Panc1 (cell line): ENCODE measurements around the gene QRFP. TPM values are rescaled to one million over a fixed set of nuclear protein-coding genes. Genes with fewer than 3 reads are reported as not detected.

Experiments used
- ATAC-seq: fragments of 200-7000 bp; cut with Tn5 transposase; 2 replicates; pipeline ENCODE4 v1.9.1; 2020; ENCODE audit warnings: mild to moderate bottlenecking, moderate library complexity
- BruUV-seq: library from RNA; stranded (reverse); fragments of 400-500 nt; replicated peaks from 2 replicates; lab custom pipeline; 2021; lab: Mats Ljungman, UMichigan
- CTCF ChIA-PET: fragments of 300-600 bp; sonication (Branson Sonifier 250); formaldehyde crosslinking; loops from one replicate; lab custom pipeline; 2022; ENCODE audit warnings: antibody characterized with exemption; lab: Charles Lee
- POLR2A ChIA-PET: fragments of 300-600 bp; sonication (Branson Sonifier 250); formaldehyde crosslinking; loops from one replicate; lab custom pipeline; 2022; ENCODE audit warnings: antibody characterized with exemption; lab: Charles Lee
- DNase-seq: peaks from one replicate; pipeline ENCODE4 v3.0.0-alpha.2; 2010; ENCODE audit warnings: low read depth, low spot score
- H3K27ac ChIP-seq: 2 replicates; pipeline ENCODE4 v1.5.1; 2011; ENCODE audit warnings: mild to moderate bottlenecking, low read length, inconsistent platforms
- H3K27me3 ChIP-seq: fragments of 200-500 bp; sonication (Bioruptor generic); 2 replicates; pipeline ENCODE4 v1.6.0; 2014; ENCODE audit warnings: low read length, inconsistent platforms; ENCODE audit not compliant: control insufficient read depth, insufficient read depth
- H3K36me3 ChIP-seq: fragments of 200-500 bp; sonication (Bioruptor generic); 2 replicates; pipeline ENCODE4 v1.5.1; 2014; ENCODE audit warnings: inconsistent platforms, mild to moderate bottlenecking, low read length, moderate library complexity; ENCODE audit not compliant: control insufficient read depth, insufficient read depth
- H3K4me1 ChIP-seq: 2 replicates; pipeline ENCODE4 v1.5.1; 2011; ENCODE audit warnings: inconsistent platforms, mild to moderate bottlenecking, low read length, moderate library complexity; ENCODE audit not compliant: control insufficient read depth, insufficient read depth
- H3K4me3 ChIP-seq, 2 experiments: 2 replicates each; pipeline ENCODE4 v1.5.1; 2011 to 2012; ENCODE audit warnings: low read depth in 2 of 2, low read length in 2 of 2, mild to moderate bottlenecking in 2 of 2, inconsistent platforms in 1 of 2, moderate library complexity in 1 of 2
- H3K9me3 ChIP-seq: fragments of 200-500 bp; sonication (Bioruptor generic); 2 replicates; pipeline ENCODE4 v1.5.1; 2014; ENCODE audit warnings: low read depth, mild to moderate bottlenecking, inconsistent platforms, low read length, moderate library complexity; ENCODE audit not compliant: control insufficient read depth, insufficient read depth
- SIN3A ChIP-seq: IDR thresholded peaks from 2 replicates; pipeline ENCODE4 v1.6.1; 2012; ENCODE audit warnings: low read depth, mild to moderate bottlenecking, low read length, moderate library complexity, borderline replicate concordance; ENCODE audit not compliant: insufficient read depth
- TCF7L2 ChIP-seq: IDR thresholded peaks from 2 replicates; pipeline ENCODE4 v1.6.1; 2011; ENCODE audit warnings: mild to moderate bottlenecking, low read depth, low read length, inconsistent platforms
- in situ Hi-C: cut with HindIII; loops from 2 replicates; pipeline ENCODE4 v1.10.0; 2016; ENCODE audit warnings: low sequenced_read_pairs, low pct_unique_long_range_greater_than_20kb
- intact Hi-C: fragments of 100-400 bp; cut with micrococcal nuclease; formaldehyde crosslinking; loops from one replicate; pipeline ENCODE4 v1.10.0; 2022; ENCODE audit not compliant: unreplicated experiment
- total RNA-seq: library from RNA; stranded (reverse); gene quantifications from one replicate; pipeline ENCODE4 v1.2.1, GENCODE V29; 2021; ENCODE audit not compliant: unreplicated experiment
- TF ChIP-seq, protein P1 (sequence below), 2 experiments: IDR thresholded peaks; 2 replicates each; pipeline ENCODE4 v1.6.1; 2011 to 2012; ENCODE audit warnings: low read depth in 2 of 2, control low read depth in 1 of 2, low read length in 1 of 2, mild to moderate bottlenecking in 1 of 2, moderate library complexity in 1 of 2; ENCODE audit not compliant: insufficient read depth in 1 of 2
- TF ChIP-seq, protein P2 (sequence below): fragments of 450-650 bp; IDR thresholded peaks from 2 replicates; pipeline ENCODE4 v1.5.1; 2017; ENCODE audit warnings: mild to moderate bottlenecking

QRFP gene
- total RNA-seq, 1 experiment from 2014 or later = not detected

DNA sequence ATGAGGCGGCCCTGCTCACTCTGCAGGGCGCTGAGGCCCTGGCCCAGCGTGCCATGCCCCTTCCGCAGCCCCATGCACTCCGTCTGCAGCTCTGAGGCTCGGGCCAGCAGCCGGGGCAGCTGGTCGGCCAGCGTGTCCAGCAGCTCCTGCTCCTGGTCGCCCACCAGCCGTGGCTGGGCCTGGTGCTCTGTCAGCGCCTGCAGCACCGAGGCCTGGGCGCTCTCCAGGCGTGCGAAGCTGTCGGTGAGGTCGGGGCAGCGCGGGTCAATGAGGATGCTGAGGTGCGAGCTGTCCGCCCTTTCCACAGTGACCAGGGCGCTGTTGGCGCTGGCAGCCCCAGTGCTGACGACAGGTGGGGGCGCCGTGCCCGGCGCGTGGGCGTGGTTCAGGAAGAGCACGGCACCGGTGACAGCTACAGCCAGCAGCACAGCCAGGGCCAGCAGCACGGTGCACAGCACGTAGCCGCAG is 33.0 kb upstream of the QRFP start:
- no peaks in the 10 kb centered on the region for H3K9me3 ChIP-seq
- intact Hi-C loops = no loop called here
- CTCF ChIA-PET = no interaction called here

DNA sequence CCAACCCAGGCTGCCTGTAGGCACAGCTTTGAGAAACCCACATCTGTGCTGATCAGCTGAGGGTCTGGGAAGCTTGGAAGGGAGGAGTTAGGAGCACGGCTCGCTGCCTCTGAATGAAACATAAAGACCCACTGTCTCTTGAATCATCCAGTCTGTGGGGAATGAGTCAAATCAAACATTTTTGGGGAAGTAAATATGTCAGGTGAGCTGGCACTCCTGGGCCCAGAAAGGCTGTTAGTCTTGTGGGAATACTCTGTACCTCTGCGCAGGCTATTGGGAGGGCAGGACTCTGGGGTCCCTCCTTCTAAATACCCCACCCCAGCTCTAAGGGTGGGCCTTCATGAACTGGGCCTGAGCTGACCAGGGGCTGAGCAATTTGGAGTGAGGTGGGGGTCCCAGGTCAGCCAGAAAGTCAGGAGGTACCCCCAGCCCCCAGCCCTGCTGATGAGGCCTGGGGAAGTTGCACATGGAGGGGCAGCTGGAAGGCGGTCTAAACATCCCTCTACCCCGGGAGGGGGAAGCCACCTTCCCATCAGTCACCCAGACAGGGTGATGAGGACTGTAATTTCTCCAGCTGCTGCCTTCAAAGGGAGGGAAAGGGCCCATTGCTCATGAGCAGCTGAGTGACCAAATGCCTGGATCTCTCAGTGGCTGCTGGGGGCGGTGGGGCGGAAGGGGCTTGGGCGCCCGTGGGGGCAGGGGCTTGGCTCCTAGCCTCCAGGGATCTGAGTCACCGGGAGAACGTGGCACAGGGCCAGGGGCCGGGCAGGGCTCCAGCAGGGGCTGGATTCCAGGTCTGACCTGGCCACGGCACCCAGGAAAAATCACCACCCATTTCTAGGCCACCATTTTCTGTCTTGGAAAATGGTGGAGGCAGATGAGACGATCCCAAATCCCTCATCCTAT is 31.6 kb upstream of the QRFP start:
- CTCF ChIA-PET = interaction anchor here (0.6 kb wide), 1 partner anchor 17 kb away, joined by 5 read pairs; no protein-coding TSS in a partner anchor
- intact Hi-C loops = no loop called here
- BruUV-seq = no TSS peak

More for the DNA sequence above, 33.0 kb upstream of the QRFP start:
- no peak for ATAC-seq
- H3K4me3 ChIP-seq = no peak overlapping the region
- POLR2A ChIA-PET = no interaction called here
- H3K4me1 ChIP-seq = peaks cover 22% of the 10 kb centered on the region
- no peaks in the 10 kb centered on the region for H3K36me3 ChIP-seq
- H3K27me3 ChIP-seq = no peaks in the 10 kb centered on the region
- H3K27ac ChIP-seq = no peak overlapping the region
- BruUV-seq = no TSS peak
- TF ChIP-seq SIN3A = no peak
- TF ChIP-seq, protein P1, sequence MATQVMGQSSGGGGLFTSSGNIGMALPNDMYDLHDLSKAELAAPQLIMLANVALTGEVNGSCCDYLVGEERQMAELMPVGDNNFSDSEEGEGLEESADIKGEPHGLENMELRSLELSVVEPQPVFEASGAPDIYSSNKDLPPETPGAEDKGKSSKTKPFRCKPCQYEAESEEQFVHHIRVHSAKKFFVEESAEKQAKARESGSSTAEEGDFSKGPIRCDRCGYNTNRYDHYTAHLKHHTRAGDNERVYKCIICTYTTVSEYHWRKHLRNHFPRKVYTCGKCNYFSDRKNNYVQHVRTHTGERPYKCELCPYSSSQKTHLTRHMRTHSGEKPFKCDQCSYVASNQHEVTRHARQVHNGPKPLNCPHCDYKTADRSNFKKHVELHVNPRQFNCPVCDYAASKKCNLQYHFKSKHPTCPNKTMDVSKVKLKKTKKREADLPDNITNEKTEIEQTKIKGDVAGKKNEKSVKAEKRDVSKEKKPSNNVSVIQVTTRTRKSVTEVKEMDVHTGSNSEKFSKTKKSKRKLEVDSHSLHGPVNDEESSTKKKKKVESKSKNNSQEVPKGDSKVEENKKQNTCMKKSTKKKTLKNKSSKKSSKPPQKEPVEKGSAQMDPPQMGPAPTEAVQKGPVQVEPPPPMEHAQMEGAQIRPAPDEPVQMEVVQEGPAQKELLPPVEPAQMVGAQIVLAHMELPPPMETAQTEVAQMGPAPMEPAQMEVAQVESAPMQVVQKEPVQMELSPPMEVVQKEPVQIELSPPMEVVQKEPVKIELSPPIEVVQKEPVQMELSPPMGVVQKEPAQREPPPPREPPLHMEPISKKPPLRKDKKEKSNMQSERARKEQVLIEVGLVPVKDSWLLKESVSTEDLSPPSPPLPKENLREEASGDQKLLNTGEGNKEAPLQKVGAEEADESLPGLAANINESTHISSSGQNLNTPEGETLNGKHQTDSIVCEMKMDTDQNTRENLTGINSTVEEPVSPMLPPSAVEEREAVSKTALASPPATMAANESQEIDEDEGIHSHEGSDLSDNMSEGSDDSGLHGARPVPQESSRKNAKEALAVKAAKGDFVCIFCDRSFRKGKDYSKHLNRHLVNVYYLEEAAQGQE (IDR thresholded peaks at IDR 0.05; ENCODE audit: insufficient read depth in 1 of 2, low read depth in 2 of 2, low read length in 1 of 2) = no peak
- DNase-seq = no peak
- in situ Hi-C loops = no loop called here

More for the DNA sequence above, 31.6 kb upstream of the QRFP start:
- POLR2A ChIA-PET = no interaction called here
- Histone ChIP-seq H3K27ac (no peak overlapping the region), H3K4me3 (no peak overlapping the region), H3K27me3 (no peaks in the 10 kb centered on the region), H3K9me3 (no peaks in the 10 kb centered on the region), H3K36me3 (no peaks in the 10 kb centered on the region), H3K4me1 (peaks cover 20% of the 10 kb centered on the region)
- peak; percentile 48 for ATAC-seq
- in situ Hi-C loops = no loop called here
- DNase-seq = no peak
- TF ChIP-seq TCF7L2 = no peak
- TF ChIP-seq, protein P2, sequence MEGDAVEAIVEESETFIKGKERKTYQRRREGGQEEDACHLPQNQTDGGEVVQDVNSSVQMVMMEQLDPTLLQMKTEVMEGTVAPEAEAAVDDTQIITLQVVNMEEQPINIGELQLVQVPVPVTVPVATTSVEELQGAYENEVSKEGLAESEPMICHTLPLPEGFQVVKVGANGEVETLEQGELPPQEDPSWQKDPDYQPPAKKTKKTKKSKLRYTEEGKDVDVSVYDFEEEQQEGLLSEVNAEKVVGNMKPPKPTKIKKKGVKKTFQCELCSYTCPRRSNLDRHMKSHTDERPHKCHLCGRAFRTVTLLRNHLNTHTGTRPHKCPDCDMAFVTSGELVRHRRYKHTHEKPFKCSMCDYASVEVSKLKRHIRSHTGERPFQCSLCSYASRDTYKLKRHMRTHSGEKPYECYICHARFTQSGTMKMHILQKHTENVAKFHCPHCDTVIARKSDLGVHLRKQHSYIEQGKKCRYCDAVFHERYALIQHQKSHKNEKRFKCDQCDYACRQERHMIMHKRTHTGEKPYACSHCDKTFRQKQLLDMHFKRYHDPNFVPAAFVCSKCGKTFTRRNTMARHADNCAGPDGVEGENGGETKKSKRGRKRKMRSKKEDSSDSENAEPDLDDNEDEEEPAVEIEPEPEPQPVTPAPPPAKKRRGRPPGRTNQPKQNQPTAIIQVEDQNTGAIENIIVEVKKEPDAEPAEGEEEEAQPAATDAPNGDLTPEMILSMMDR = no peak
